NCI-H2196 (cell line): Measurements from ENCODE around the gene HSD3B1.
A peak's percentile ranks its signal among the peaks of the same experiment; 100 is the strongest.
"Not testable (repeated sequence)": the region's sequence is repeated elsewhere in the genome, so short reads cannot be mapped to it uniquely, and the experiment has no call there.

ENCODE experiments used
- DNase-seq: peaks from one replicate; lab custom pipeline; 2025; ENCODE audit not compliant: unreplicated experiment; lab: John Stamatoyannopoulos, UW

Gene HSD3B1

DNA sequence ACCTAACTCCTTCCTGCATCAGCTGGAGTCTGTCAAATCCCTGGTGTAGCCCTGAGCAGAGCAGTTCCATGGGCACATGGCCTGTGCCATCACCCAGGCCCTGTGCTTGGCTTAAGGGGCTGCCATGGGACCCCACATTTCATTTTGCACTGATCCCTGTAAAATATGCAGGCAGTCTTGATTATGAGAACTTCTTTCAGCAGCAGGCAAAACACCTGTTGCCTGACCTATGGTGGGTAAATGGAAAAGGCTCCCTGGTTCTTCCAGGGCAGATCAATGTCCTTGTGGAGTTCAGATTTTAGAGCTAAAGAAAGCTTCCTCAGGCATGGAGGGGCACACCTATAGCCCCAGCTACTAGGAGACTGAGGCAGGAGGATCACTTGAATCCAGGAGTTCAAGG is 44.2 kb downstream of the HSD3B1 start:
- no peak for DNase-seq

DNA sequence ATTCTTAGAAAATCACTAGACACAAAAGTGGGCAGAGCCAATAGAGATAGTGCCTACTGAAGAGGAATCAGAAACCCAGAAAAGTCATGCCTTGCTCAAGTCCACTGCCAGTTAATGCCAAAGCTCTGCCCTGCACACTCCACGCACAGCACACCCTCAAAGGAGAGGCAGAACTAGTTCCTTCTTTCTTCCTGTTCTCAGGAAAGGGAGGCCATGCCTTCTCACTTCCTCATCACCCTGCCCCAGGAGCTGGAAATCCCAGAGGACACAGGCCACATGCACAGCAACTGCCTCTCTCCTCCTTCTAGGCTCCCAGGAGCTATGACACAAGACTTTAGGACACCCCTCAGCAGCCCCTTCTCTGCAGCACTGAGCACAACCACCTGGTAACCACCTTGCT is 45.6 kb downstream of the HSD3B1 start:
- DNase-seq: not testable (repeated sequence)

DNA sequence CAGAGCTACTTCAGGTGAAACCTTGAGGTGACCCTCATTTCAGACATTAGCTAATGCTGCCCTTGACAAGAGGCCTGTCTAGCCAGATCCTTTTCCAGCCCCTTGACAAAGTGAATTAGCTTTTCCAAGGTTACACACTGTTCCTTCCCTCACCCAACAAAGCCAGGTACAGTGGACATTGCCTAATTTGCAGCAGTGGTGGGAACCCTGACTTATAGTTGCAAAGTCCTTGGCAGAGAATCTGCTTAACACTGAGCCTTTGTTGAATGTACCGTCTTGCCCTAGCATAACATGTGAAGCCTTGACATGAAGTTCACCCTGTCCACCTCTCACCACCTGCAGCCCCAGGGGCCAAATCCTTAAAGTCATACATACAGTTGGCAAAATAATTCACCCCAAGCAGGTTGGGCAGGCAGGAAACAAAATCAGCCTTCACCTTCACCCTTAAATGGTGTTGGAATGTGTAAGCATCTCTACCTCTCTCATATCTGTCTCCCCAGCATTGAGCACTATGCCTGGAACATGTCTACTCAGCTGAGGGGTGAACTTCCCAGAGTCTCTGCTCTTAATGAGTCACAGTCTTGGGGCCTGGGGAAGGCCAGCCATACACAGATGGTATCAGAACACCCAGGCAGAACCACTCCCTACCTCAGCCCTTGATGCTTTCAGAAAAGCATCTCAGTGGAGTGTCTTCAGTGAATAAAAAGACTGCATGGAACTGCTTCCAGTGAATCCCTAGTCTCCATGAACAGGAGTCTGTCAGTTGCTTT is 46.5 kb downstream of the HSD3B1 start:
- not testable (repeated sequence) for DNase-seq

- DNase-seq: peak; percentile 16
Measured at GRCh38 chr1:119554183-119554582, 47.2 kb downstream of the HSD3B1 start.

DNA sequence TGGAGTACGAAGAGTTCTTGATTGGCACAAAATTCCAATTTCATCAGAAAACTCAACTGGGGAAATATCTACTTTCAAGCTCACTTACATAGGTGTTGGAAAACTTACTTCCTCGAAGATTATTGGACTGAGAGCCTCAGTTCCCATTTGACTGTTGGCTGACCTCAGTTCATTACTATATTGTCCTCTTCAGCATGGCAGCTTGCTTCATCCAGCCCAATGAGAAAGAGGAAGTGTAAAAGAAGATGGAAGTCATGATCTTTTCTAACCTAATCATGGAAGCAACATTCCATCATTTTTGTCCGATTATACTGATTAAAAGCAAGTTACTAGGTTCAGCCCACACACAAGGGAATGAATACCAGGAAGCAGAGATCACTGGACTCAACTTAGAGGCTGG is 49.4 kb downstream of the HSD3B1 start:
- DNase-seq: no peak

DNA sequence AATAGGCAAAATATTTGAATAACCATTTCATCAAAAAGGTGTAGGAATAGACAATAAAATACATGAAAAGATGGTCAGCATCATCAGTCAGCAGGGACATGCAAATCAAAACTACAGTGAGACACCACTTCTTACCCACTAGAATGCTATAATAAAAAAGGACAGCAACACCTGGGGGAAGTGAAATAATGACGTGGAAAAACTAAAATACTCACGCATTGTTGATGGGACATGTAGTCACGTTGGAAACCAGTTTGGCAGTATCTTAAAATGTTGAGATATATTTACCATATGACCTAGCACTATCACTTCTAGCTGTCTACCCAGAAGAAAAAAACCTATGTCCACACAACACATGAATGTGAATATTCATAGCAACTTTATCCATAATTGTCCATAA is 53.4 kb downstream of the HSD3B1 start:
- not testable (repeated sequence) for DNase-seq

DNA sequence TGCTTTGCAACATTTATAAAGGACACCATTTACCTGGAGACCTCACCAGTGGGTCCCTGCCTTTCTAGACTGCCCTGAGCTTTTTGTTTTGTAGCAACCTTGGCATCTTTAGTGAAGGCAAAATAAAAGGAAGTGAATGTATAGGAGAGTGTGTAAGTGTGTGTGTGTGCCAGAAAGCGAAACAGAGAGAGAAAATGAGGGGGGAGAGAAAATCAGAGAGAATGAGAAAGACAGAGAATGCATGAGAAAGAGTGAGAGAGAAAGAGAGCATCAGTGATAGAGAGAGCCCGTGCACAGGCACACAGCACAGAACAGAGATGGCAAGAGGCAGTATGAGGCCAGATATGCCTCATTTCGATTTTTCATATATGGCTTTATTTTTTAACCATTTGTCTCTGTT is 57.5 kb downstream of the HSD3B1 start:
- DNase-seq: no peak
